ENCODE data around the gene PAX6. TPM values are rescaled to one million over a fixed set of nuclear protein-coding genes. Genes with fewer than 3 reads are reported as not detected.

The PAX6 gene
- total and polyA plus RNA-seq, 2 of the 13 experiments (the other 11 are each of a cell fraction or from before 2014, with no cell fraction given): 0.15 to 1.1 TPM

GRCh38 chr11:31805037-31805628, 6.0 kb downstream of the PAX6 start:
- in situ Hi-C loops (cut with HindIII; ENCODE audit: extremely low pct_ligation_motif_present, low pct_unique_long_range_greater_than_20kb): no loop called here
- ATAC-seq (no peak), FAIRE-seq (no peak)

DNA sequence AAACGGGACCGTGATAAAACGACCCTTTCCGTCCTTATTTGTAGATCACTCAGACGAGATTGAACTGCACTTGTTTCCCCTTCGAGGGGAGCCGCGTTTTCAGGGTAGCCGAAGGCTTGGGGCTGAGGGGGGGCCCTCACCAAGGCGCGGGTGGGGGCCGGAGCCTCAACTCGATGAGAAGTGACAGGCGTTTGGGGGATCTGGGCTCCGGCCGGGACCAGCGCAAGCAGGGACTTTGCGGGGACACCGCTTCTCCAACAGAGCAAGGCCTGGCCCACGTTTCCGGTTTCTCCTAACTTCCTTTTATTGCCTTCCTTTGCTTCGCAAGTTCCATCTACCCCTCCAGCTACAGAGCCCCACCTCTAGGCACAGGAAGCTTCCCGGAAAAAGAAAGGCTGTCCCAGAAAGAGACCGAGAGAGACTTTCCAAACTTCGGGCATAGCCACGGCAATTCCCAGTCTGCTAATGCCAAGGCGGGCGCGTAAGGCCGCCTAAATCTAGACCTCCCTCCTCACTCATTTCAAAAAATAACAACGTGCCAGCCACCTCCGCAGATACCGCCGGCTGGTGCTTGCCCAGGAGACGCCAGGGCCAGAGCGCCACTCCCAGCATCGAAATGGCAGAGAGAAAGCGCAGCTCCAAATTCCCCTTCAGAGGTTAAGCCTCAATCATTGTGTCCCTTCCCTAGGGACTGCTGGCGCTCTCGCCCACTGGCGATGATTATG, 6.6 kb downstream of the PAX6 start:
- CTCF ChIA-PET (ENCODE audit: low intra/inter-chr PET ratio, low total read pairs): no interaction called here
- no peaks in the 10 kb centered on the region for H3K36me3 ChIP-seq (replicated peaks in 1 of 2; ENCODE audit: control insufficient read depth in 1 of 2, insufficient read depth in 2 of 2, low read length in 2 of 2)
- no peaks in the 10 kb centered on the region for H3K79me2 ChIP-seq (ENCODE audit: insufficient read depth, low read length)
- POLR2A ChIA-PET: no interaction called here
- WGBS (ENCODE audit: low lambda C conversion rate): 84% methylated on average over 39 of the region's 41 CpGs
- peaks cover 5% of the 10 kb centered on the region for H3K4me1 ChIP-seq (ENCODE audit: insufficient read depth, low read length)
- no peak overlapping the region for H3K27ac ChIP-seq (ENCODE audit: extremely low read length, insufficient read depth, low read length)
- H3K9ac ChIP-seq (ENCODE audit: insufficient read depth, low read depth, low read length): no peak overlapping the region
- ATAC-seq (no peak), FAIRE-seq (no peak), DNase-seq (ENCODE audit: low spot score) (no peak)
- peaks cover 0 to 24% of the 10 kb centered on the region in 2 experiments; a peak in 4 of 5 replicates for H3K27me3 ChIP-seq (ENCODE audit: control insufficient read depth in 1 of 2, insufficient read depth in 2 of 2, low read length in 2 of 2)
- H4K20me1 ChIP-seq (ENCODE audit: insufficient read depth, low read length): no peaks in the 10 kb centered on the region
- H3K4me2 ChIP-seq (ENCODE audit: low read depth, low read length): no peak overlapping the region
- no peak overlapping the region for H3K4me3 ChIP-seq (replicated peaks in 1 of 3; ENCODE audit: insufficient read depth in 1 of 3, low read depth in 2 of 3, low read length in 3 of 3)
- no peaks in the 10 kb centered on the region for H3K9me3 ChIP-seq (ENCODE audit: low read length)
- in situ Hi-C loops (cut with HindIII; ENCODE audit: extremely low pct_ligation_motif_present, low pct_unique_long_range_greater_than_20kb) (no loop called here), intact Hi-C loops (cut with micrococcal nuclease; ENCODE audit: unreplicated experiment) (no loop called here)
- TF ChIP-seq ZNF33B (CRISPR knock-in tag; IDR thresholded peaks at IDR 0.05) (no peak), ISL2 (CRISPR knock-in tag; IDR thresholded peaks at IDR 0.05) (no peak), FLYWCH1 (CRISPR knock-in tag; IDR thresholded peaks at IDR 0.05) (no peak), SRSF4 (IDR thresholded peaks at IDR 0.05; ENCODE audit: low read depth, low read length, poor library complexity, severe bottlenecking) (no peak), ZNF605 (CRISPR knock-in tag; IDR thresholded peaks at IDR 0.05) (no peak), MIER3 (CRISPR knock-in tag; IDR thresholded peaks at IDR 0.05; ENCODE audit: borderline replicate concordance) (no peak)
- TF ChIP-seq, protein P1, sequence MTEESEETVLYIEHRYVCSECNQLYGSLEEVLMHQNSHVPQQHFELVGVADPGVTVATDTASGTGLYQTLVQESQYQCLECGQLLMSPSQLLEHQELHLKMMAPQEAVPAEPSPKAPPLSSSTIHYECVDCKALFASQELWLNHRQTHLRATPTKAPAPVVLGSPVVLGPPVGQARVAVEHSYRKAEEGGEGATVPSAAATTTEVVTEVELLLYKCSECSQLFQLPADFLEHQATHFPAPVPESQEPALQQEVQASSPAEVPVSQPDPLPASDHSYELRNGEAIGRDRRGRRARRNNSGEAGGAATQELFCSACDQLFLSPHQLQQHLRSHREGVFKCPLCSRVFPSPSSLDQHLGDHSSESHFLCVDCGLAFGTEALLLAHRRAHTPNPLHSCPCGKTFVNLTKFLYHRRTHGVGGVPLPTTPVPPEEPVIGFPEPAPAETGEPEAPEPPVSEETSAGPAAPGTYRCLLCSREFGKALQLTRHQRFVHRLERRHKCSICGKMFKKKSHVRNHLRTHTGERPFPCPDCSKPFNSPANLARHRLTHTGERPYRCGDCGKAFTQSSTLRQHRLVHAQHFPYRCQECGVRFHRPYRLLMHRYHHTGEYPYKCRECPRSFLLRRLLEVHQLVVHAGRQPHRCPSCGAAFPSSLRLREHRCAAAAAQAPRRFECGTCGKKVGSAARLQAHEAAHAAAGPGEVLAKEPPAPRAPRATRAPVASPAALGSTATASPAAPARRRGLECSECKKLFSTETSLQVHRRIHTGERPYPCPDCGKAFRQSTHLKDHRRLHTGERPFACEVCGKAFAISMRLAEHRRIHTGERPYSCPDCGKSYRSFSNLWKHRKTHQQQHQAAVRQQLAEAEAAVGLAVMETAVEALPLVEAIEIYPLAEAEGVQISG (CRISPR knock-in tag; IDR thresholded peaks at IDR 0.05): no peak
- BruUV-seq (replicated peaks): no TSS peak
- no peak overlapping the region for H2AFZ ChIP-seq (ENCODE audit: low read length)

More at GRCh38 chr11:31805037-31805628, 6.0 kb downstream of the PAX6 start:
- no peak for DNase-seq (ENCODE audit: low spot score)
- H3K27me3 ChIP-seq (ENCODE audit: control insufficient read depth in 1 of 2, insufficient read depth in 2 of 2, low read length in 2 of 2): peaks cover 3 to 30% of the 10 kb centered on the region in 2 experiments; a peak in 4 of 5 replicates
- intact Hi-C loops (cut with micrococcal nuclease; ENCODE audit: unreplicated experiment): no loop called here
- ChIA-PET POLR2A (no interaction called here), CTCF (ENCODE audit: low intra/inter-chr PET ratio, low total read pairs) (no interaction called here)
- H3K9ac ChIP-seq (ENCODE audit: insufficient read depth, low read depth, low read length): no peak overlapping the region
- no peaks in the 10 kb centered on the region for H3K79me2 ChIP-seq (ENCODE audit: insufficient read depth, low read length)
- no peak overlapping the region for H2AFZ ChIP-seq (ENCODE audit: low read length)
- H3K4me1 ChIP-seq (ENCODE audit: insufficient read depth, low read length): peaks cover 10% of the 10 kb centered on the region
- H4K20me1 ChIP-seq (ENCODE audit: insufficient read depth, low read length): no peaks in the 10 kb centered on the region
- H3K27ac ChIP-seq (ENCODE audit: extremely low read length, insufficient read depth, low read length): no peak overlapping the region
- TF ChIP-seq ZFAT (CRISPR knock-in tag; conservative IDR thresholded peaks at IDR 0.05): no peak
- TF ChIP-seq STAT5B (CRISPR knock-in tag; IDR thresholded peaks at IDR 0.05): no peak
- no peak for TF ChIP-seq SMARCE1 (IDR thresholded peaks at IDR 0.05; ENCODE audit: borderline replicate concordance)
- TF ChIP-seq LCORL (IDR thresholded peaks at IDR 0.05): no peak
- no peak for TF ChIP-seq LCORL (CRISPR knock-in tag; IDR thresholded peaks at IDR 0.05)
- TF ChIP-seq MTF2 (CRISPR knock-in tag; IDR thresholded peaks at IDR 0.05; ENCODE audit: borderline replicate concordance): no peak
- no peak for TF ChIP-seq MEF2D (CRISPR knock-in tag; IDR thresholded peaks at IDR 0.05)
- TF ChIP-seq GABPA (IDR thresholded peaks at IDR 0.05; ENCODE audit: low read depth, low read length): no peak
- TF ChIP-seq GABPA (CRISPR knock-in tag; IDR thresholded peaks at IDR 0.05; ENCODE audit: low read depth): no peak
- no peak for TF ChIP-seq ZNF124 (CRISPR knock-in tag; IDR thresholded peaks at IDR 0.05)
- no peak overlapping the region for H3K4me3 ChIP-seq (replicated peaks in 1 of 3; ENCODE audit: insufficient read depth in 1 of 3, low read depth in 2 of 3, low read length in 3 of 3)
- BruUV-seq (replicated peaks): no TSS peak
- H3K9me3 ChIP-seq (ENCODE audit: low read length): no peaks in the 10 kb centered on the region
- WGBS (ENCODE audit: low lambda C conversion rate): 85% methylated on average over 20 of the region's 51 CpGs
- no peaks in the 10 kb centered on the region for H3K36me3 ChIP-seq (replicated peaks in 1 of 2; ENCODE audit: control insufficient read depth in 1 of 2, insufficient read depth in 2 of 2, low read length in 2 of 2)
- H3K4me2 ChIP-seq (ENCODE audit: low read depth, low read length): no peak overlapping the region
